ENCODE results near the gene PCBP3. TPM values are rescaled to one million over a fixed set of nuclear protein-coding genes. Genes with fewer than 3 reads are reported as not detected.

The PCBP3 gene
- total RNA-seq, 1 donor from 2014 or later, result 0.72 TPM

DNA sequence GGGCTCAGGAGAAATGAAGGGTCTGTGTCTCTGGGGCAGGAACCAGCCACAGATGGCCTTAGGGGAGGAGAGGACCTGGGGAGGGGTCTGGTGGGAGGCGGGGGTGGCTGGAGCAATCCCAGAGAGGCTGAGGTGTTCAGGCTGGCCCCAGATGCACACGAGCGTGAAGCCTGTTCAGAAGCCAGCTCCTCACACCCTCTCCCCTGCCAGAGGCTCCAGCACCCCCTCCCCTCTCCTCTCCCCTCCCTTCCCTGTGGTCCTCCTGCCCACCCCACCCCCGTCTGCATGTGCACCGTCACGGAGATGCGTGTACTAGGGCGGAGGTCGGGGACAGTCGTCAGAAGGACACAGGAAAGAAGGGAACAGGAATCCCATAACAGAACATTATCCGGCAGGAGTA is 223.0 kb downstream of the PCBP3 start:
- ATAC-seq, result no peak

- no peak for ATAC-seq
These were observed 223.6 kb downstream of the PCBP3 start for GRCh38 chr21:45867041-45867666.

DNA sequence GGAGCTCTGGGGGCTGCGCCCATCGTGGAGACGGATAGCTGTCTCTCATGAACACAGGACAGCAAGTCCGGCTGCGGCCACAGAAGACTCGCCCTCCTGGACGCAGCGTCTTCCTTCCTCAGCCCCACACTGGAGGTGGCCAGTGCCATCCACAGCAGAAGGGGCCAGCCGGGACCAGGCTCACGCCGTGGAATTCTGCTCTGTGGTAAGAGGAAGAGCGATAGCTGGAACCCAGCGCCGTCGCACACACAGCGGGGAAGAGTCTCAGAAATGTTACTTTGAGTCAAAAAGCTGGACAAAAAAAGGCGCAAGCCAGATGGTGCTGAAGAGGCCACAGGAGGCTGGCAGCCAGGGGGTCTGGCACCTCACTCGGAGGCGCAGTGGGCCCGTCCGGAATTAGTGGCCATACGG is 224.2 kb downstream of the PCBP3 start:
- no peak for ATAC-seq

DNA sequence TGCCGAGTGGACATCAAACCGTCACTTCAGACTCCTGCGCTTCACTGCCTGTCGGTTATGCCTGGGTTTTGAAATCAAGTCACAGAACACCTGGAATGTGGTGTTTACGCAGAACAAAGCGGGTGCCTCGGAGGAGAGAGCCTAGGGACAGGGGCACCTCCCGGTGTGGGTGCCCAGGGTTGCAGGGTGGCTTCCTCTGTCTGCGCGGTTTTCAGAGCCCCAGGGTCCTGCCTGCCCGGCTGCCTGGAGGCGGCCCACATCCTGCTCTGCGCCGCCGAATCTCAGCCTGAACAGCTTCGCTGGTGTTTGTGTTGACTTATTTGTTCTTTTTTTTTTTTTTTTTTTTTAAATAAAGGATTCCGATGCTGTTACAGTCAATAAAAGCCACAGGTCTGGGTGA is 224.6 kb downstream of the PCBP3 start:
- no peak for ATAC-seq

- ATAC-seq, result no peak
These were observed 225.0 kb downstream of the PCBP3 start for GRCh38 chr21:45868488-45868887.

DNA sequence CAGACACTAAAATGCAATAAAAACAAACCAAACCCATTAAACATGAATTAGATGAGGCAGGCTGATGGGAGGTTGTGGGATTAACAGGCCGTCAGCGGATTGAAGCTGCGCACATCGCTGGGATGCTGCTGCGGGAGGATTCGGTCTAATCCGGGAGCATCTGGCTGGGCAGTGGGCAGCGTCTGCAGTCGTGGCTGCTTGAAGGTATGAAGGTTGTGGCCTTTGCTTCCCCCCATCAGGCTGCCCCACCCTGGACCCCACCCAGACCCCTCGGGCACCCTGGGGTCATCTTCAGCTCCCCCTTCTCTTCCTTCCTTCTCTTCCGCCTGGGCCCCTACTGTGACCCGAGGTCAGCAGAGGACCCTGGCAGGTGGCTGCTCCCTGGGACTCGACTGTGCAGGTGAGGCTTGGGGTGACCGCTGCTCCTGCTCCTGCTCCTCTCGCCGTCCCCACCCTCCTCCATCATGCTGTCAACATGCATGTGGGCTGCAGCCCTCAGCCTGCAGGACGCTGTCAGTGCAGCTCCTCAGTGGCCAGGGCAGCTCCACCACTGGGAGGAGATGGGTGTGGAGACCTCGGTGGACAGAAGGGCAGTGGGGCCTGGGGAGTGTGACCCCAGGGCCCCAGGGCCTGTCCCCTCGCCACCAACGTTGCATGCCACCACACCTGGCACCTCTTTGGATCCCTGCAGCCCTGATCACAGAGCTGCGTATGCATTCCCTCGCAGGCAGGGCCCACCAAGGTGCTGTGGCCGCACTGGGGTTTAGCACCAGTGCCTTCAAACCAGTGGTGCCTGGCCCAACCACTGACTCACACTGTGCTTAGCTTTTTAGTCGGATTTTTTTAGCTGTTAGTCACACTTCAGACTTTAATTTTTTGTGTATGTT is 225.8 kb downstream of the PCBP3 start:
- no peak for ATAC-seq

GRCh38 chr21:45870421-45870820 is 226.9 kb downstream of the PCBP3 start:
- no peak for ATAC-seq

DNA sequence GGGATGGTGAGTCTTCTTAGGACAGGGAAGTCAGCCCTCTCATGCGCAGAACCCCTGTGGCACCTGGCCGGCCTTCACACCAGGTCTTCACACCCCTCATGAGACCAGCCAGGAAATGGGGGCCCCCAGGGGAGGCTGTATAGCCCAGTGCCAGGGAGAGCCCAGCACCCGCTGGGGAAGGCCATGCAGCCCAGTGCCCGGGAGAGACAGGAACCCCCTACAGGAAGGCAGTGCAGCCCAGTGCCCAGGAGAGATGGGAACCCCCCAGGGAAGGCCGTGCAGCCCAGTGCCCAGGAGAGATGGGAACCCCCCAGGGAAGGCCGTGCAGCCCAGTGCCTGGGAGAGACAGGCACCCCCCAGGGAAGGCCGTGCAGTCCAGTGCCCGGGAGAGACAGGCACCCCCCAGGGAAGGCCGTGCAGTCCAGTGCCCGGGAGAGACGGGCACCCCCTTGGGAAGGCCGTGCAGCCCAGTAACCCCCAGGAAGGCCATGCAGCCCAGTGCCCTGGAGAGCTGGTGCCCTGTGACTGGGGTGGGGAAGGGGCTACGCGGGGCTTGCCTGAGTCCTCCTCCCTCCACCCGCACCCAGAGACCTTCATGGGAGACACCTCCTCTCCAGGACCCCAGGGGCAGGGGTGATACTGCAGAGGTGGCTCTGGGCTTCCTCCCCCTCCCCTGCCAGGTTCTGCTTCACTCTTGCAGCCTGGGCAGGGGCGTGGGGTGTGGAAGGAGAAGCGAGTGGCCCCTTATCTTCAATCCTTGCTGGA is 227.5 kb downstream of the PCBP3 start:
- no peak for ATAC-seq

DNA sequence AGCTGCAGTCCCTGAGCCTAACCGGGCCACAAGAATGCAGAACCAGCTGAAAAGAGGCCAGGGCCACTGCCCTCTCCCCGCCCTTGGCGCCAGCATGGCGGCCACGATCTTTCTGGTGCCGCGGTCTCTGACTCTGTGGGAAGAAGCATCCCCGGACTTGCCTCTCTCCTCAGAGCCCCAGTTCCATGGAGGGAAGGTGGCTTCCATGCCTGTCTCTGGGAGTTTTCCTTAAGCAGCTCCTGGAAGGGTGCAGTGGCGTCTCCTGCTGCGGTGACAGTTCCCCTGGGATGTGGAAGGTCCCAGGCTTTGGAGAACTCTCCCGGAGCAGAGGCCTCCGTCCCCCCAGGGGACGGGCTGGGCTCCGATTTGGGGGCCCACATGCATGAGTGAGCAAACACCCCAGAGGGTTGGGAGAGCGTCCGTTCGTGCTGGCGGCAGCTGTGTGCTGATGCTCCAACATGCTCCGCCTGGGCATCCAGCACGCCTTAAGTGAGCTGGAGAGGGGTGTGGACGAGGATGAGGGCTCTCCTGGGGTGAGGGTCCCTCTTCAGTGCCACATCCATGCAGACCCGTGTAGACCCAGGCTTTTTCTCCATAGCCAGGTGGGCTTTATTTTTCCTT is 228.2 kb downstream of the PCBP3 start:
- ATAC-seq, result no peak

DNA sequence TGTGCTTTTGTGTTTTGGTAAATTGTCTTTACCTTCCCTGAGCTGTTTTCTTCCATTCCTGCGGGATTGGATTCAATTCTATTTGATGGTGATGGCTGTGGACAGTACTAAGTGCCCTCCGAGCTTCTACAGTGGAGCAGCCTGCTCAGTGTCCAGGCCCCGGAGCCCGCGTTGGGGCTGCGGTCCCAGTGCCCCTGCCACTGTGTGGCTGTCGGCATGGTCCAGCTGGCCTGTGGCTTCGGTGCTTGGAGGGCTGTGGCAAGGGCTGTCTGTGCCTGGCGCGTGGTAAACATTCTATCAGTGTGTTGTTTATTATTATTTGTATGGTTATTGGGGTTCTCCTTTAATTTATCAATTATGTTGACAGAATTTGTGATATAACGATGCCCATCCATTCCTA is 228.9 kb downstream of the PCBP3 start:
- no peak for ATAC-seq

- ATAC-seq, result no peak
These were observed 229.4 kb downstream of the PCBP3 start for GRCh38 chr21:45872902-45873301.

GRCh38 chr21:45873418-45873817 is 229.9 kb downstream of the PCBP3 start:
- no peak for ATAC-seq

DNA sequence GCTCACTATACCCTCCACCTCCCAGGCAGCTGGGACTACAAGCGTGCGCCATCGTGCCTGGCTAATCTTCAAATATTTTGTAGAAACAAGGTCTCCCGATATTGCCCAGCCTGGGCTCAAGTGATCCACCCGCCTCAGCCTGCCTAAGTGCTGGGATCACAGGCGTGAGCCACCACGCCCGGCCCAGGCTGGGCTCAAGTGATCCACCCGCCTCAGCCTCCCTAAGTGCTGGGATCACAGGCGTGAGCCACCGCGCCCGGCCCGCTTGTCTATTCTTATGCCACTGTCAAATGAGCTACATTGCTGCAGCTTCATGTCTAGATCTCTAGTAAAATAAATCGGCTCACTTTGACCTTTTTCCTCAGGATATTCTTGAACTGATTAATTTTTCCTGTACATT is 230.3 kb downstream of the PCBP3 start:
- no peak for ATAC-seq

DNA sequence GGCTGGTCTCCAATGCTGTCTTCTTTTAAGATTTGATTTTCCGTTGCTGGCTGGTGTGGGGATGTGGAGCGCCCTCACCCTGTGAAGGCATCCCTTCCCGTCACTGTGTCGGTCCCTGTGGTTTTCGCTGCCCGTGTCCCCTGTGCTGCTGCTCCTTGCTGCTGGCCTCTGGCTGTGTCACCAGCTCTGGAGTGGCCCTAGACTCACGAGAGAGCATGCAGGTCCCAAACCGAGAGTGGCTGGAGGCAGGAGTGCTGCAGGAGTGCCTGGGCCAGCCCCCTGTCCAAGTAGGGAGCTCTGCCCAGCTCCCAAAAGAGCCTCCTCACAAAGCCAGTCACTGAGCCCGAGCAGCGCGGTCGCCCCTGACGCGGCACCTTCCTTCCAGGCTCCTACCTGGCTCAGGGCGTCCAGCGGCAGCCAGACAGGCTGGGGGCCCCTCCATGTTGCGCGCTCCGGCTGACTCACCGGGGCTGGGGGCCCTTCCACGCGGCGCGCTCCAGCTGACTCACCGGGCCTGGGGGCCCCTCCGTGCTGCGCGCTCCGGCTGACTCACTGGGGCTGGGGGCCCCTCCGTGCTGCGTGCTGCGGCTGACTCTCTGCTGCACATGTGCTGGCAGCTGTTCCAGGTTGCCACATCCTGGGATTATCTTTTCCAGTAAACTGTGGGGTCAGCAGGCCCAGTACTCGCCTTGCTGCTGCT is 231.3 kb downstream of the PCBP3 start:
- ATAC-seq, result peak; percentile 74

- no peak for ATAC-seq
These were observed 231.9 kb downstream of the PCBP3 start for GRCh38 chr21:45875416-45875760.

DNA sequence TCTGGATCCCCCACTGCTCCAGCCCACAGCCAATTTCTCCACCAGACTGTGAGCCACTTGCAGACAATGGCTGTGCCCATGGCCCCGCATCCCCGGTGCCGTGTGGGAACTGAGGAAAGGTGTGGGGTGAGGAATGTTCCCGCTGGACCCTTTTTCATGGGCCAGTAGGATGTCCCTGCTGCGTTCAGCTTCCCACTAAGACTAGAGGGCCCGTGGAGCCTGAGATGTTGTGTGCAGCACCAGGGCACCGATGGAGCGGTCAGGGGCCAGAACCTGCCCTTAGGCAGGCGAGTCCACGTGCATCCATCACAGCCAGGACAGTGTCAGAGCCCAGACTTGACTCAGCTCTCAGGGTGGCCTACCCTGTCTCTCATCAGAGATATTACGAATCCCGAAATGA is 232.4 kb downstream of the PCBP3 start:
- no peak for ATAC-seq

GRCh38 chr21:45876381-45877170 is 233.1 kb downstream of the PCBP3 start:
- ATAC-seq, result no peak

GRCh38 chr21:45877171-45877438 is 233.6 kb downstream of the PCBP3 start:
- no peak for ATAC-seq

GRCh38 chr21:45877821-45878469 is 234.4 kb downstream of the PCBP3 start:
- ATAC-seq, result no peak

GRCh38 chr21:45880097-45881068 is 236.9 kb downstream of the PCBP3 start:
- peak; percentile 82 for ATAC-seq

Measured in esophagus mucosa (tissue), 1 donor.